ENCODE data around the gene METAP1. TPM values are rescaled to one million over a fixed set of nuclear protein-coding genes. Genes with fewer than 3 reads are reported as not detected.

METAP1 gene
- total and polyA plus RNA-seq, 2 of the 4 experiments (the other 2 are of a cell fraction) = 43.7 to 47.9 TPM

- peaks cover 3 to 8% of the 10 kb centered on the region in 2 experiments; a peak in 1 of 4 replicates for H3K79me1 ChIP-seq (ENCODE audit: low read depth in 1 of 2, low read length in 2 of 2)
- intact Hi-C loops (cut with micrococcal nuclease) = no loop called here
- peaks cover 5% of the 10 kb centered on the region for H3K36me3 ChIP-seq (ENCODE audit: control insufficient read depth, insufficient read depth, low read length)
- DNase-seq (no peak), ATAC-seq (ENCODE audit: low read depth) (no peak)
- H4K91ac ChIP-seq (ENCODE audit: insufficient read depth, low read depth, low read length) = no peak overlapping the region
- H2AK9ac ChIP-seq (replicated peaks; ENCODE audit: low read depth, low read length, poor library complexity) = no peak overlapping the region
- H3K9me1 ChIP-seq (ENCODE audit: insufficient read depth, low read length) = no peaks in the 10 kb centered on the region
- H2BK120ac ChIP-seq (ENCODE audit: low read depth, low read length) = no peak overlapping the region
- H3K27ac ChIP-seq (ENCODE audit: insufficient read depth, low read length) = no peak overlapping the region
- H3K27me3 ChIP-seq (ENCODE audit: control insufficient read depth, insufficient read depth, low read length) = no peaks in the 10 kb centered on the region
- no peak overlapping the region for H3K4me3 ChIP-seq (ENCODE audit: insufficient read depth, low read depth, low read length)
- H3K9ac ChIP-seq (ENCODE audit: low read depth, low read length) = no peak overlapping the region
- BruUV-seq (replicated peaks) = no TSS peak
- H4K20me1 ChIP-seq (ENCODE audit: insufficient read depth, low read length) = no peaks in the 10 kb centered on the region
- dilution Hi-C loops (cut with HindIII; ENCODE audit: low sequenced_read_pairs, unreplicated experiment) = no loop called here
- no peak overlapping the region for H4K5ac ChIP-seq (ENCODE audit: low read depth, low read length)
- no peak overlapping the region for H2BK5ac ChIP-seq (ENCODE audit: low read depth, low read length, poor library complexity, severe bottlenecking)
- no peak overlapping the region for H3K4me2 ChIP-seq (ENCODE audit: low read depth, low read length)
- no peaks in the 10 kb centered on the region for H3K4me1 ChIP-seq (ENCODE audit: control insufficient read depth, insufficient read depth, low read length)
- no CpG with 5 or more reads among the region's 2 CpGs for WGBS, 2 experiments (ENCODE audit: extremely low coverage in 2 of 2, insufficient read length in 1 of 2)
- no peak overlapping the region for H3K23ac ChIP-seq (ENCODE audit: low read depth, low read length)
- H2BK15ac ChIP-seq (ENCODE audit: low read depth, low read length) = no peak overlapping the region
- TF ChIP-seq RAD21 (IDR thresholded peaks at IDR 0.05; ENCODE audit: low read length) = no peak
- TF ChIP-seq CHD1 (IDR thresholded peaks at IDR 0.05; ENCODE audit: low read depth, low read length) = no peak
- no peak for TF ChIP-seq MAFK (IDR thresholded peaks at IDR 0.05; ENCODE audit: low read depth, low read length)
- TF ChIP-seq CTCF (conservative IDR thresholded peaks at IDR 0.05; ENCODE audit: low read depth, low read length) = no peak
- no peak for TF ChIP-seq RFX5 (IDR thresholded peaks at IDR 0.05; ENCODE audit: low read depth, low read length)
- TF ChIP-seq POLR2A (IDR thresholded peaks at IDR 0.05; ENCODE audit: low read depth, low read length) = no peak
- no peak for TF ChIP-seq NFE2L2 (IDR thresholded peaks at IDR 0.05; ENCODE audit: low read depth, low read length)
- TF ChIP-seq MAZ (IDR thresholded peaks at IDR 0.05; ENCODE audit: borderline replicate concordance, low read depth, low read length) = no peak
- no peak for TF ChIP-seq CEBPB (IDR thresholded peaks at IDR 0.05; ENCODE audit: low read depth, low read length)
- TF ChIP-seq, protein P1, sequence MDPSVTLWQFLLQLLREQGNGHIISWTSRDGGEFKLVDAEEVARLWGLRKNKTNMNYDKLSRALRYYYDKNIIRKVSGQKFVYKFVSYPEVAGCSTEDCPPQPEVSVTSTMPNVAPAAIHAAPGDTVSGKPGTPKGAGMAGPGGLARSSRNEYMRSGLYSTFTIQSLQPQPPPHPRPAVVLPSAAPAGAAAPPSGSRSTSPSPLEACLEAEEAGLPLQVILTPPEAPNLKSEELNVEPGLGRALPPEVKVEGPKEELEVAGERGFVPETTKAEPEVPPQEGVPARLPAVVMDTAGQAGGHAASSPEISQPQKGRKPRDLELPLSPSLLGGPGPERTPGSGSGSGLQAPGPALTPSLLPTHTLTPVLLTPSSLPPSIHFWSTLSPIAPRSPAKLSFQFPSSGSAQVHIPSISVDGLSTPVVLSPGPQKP (IDR thresholded peaks at IDR 0.05; ENCODE audit: borderline replicate concordance, low read depth, low read length) = no peak
- TF ChIP-seq BHLHE40 (IDR thresholded peaks at IDR 0.05; ENCODE audit: low read depth, low read length) = no peak
- TF ChIP-seq, protein P2, sequence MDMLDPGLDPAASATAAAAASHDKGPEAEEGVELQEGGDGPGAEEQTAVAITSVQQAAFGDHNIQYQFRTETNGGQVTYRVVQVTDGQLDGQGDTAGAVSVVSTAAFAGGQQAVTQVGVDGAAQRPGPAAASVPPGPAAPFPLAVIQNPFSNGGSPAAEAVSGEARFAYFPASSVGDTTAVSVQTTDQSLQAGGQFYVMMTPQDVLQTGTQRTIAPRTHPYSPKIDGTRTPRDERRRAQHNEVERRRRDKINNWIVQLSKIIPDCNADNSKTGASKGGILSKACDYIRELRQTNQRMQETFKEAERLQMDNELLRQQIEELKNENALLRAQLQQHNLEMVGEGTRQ (IDR thresholded peaks at IDR 0.05; ENCODE audit: low read depth, low read length) = no peak
- no peak for TF ChIP-seq FOS (IDR thresholded peaks at IDR 0.05; ENCODE audit: low read depth, low read length)
- no peak for TF ChIP-seq RCOR1 (IDR thresholded peaks at IDR 0.05; ENCODE audit: insufficient replicate concordance, low read length)
- no peak overlapping the region for H4K8ac ChIP-seq (ENCODE audit: low read depth in 2 of 2, low read length in 2 of 2)
- H2AFZ ChIP-seq (replicated peaks; ENCODE audit: low read length, poor library complexity) = no peak overlapping the region
- no peaks in the 10 kb centered on the region for H3K9me3 ChIP-seq (ENCODE audit: control insufficient read depth, insufficient read depth, low read length)
- ChIA-PET POLR2A (ENCODE audit: unreplicated experiment) (interaction anchor here (0.7 kb wide), 1 partner anchor 750 kb away, joined by 4 read pairs; no protein-coding TSS in a partner anchor), CTCF (interaction anchor here (0.9 kb wide), 1 partner anchor 13 kb away, joined by 3 read pairs; no protein-coding TSS in a partner anchor)
- no peak overlapping the region for H2AK5ac ChIP-seq (ENCODE audit: low read depth, low read length)
- no peak overlapping the region for H2BK20ac ChIP-seq (ENCODE audit: low read depth, low read length)
- H3K4ac ChIP-seq (ENCODE audit: low read depth, low read length) = no peak overlapping the region
- in situ Hi-C loops (cut with MboI; ENCODE audit: low sequenced_read_pairs) = no loop called here
- H3K14ac ChIP-seq (replicated peaks; ENCODE audit: low read depth, low read length) = no peak overlapping the region
- no peak overlapping the region for H3K56ac ChIP-seq (ENCODE audit: extremely low read depth, insufficient read depth, low read length)
- H3K18ac ChIP-seq (ENCODE audit: low read depth, low read length) = no peak overlapping the region
Observed at GRCh38 chr4:99043346-99043745, 47.8 kb downstream of the METAP1 start.
